GM19452 (cell line): ENCODE data around the gene DOHH.
"Not testable (repeated sequence)": the region's sequence is repeated elsewhere in the genome, so short reads cannot be mapped to it uniquely, and the experiment has no call there.

Source experiments
- ATAC-seq: cut with Tn5 transposase; IDR thresholded peaks from one replicate; pipeline ENCODE4 v1.9.1; 2021; ENCODE audit not compliant: unreplicated experiment

DOHH gene

GRCh38 chr19:3462991-3463713 is 37.3 kb downstream of the DOHH start:
- no peak for ATAC-seq

- ATAC-seq = no peak
Measured at GRCh38 chr19:3459965-3460582, 40.4 kb downstream of the DOHH start.

- ATAC-seq = no peak
Measured at GRCh38 chr19:3459089-3459881, 41.2 kb downstream of the DOHH start.

GRCh38 chr19:3458229-3459088 is 42.0 kb downstream of the DOHH start:
- ATAC-seq = no peak

- no peak for ATAC-seq
Measured at GRCh38 chr19:3457528-3458228, 42.8 kb downstream of the DOHH start.

GRCh38 chr19:3456925-3457527 is 43.4 kb downstream of the DOHH start:
- no peak for ATAC-seq

- ATAC-seq = no peak
Measured at GRCh38 chr19:3455960-3456601, 44.4 kb downstream of the DOHH start.

GRCh38 chr19:3455393-3455955 is 45.0 kb downstream of the DOHH start:
- ATAC-seq = no peak

GRCh38 chr19:3454656-3455392 is 45.6 kb downstream of the DOHH start:
- no peak for ATAC-seq

GRCh38 chr19:3453840-3454239 is 46.6 kb downstream of the DOHH start:
- ATAC-seq = no peak

GRCh38 chr19:3452942-3453214 is 47.6 kb downstream of the DOHH start:
- ATAC-seq = not testable (repeated sequence)

GRCh38 chr19:3452171-3452941 is 48.1 kb downstream of the DOHH start:
- no peak for ATAC-seq

- ATAC-seq = no peak
Measured at GRCh38 chr19:3451451-3451866, 49.0 kb downstream of the DOHH start.

- ATAC-seq = no peak
Measured at GRCh38 chr19:3450796-3451411, 49.6 kb downstream of the DOHH start.

GRCh38 chr19:3448616-3449334 is 51.7 kb downstream of the DOHH start:
- no peak for ATAC-seq

- not testable (repeated sequence) for ATAC-seq
Measured at GRCh38 chr19:3446657-3447056, 53.8 kb downstream of the DOHH start.

- ATAC-seq = no peak
Measured at GRCh38 chr19:3444695-3445234, 55.7 kb downstream of the DOHH start.
